ENCODE data around the gene ZNF570. TPM values are rescaled to one million over a fixed set of nuclear protein-coding genes. Genes with fewer than 3 reads are reported as not detected.

Gene ZNF570
- 8.8 and 10.2 TPM in 2 replicates for total RNA-seq

DNA sequence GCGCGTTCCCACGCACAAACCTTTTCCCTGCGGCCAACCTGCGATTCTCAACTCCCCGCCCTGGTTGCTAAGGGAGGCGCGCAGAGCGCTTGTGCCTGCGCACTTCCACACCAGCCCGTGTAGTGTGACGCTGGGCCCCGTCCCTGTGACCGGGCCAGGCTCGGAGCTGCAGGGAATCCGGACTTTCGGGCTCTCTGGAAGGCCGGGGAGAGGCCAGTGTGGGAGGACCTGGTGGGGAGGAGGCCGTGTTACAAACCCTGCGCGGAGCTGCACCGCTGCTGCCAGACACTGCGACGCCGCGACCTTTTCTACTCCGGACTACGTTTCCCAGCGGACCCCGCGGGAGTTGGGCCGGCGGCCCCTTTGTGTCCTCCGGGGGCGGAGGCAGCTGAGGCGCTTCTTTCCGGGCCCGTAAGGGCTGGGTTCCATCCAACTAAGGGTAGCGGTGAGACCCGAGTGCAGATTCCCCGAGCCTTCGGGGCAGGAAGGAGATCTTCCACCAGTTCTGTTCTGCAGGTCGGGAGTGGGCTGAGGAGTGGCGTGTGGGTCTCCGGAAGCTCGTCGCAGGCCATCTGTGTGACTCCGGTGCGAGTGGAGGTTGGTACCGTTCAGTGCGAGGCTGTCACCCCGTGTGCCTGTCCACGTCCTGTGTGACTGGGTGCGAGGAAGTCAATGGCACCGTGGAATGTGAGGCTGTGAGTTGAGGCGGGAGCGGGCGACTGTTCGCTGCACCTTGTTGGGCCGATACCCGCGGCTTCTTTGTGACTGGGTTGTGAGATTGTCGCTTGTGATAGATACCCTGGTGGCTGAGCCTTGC lies at the start of gene ZNF570:
ZNF570 (plus strand) TSS at position 396 of the 817 bp plus-strand sequence. CDS start 999 bp downstream, outside the sequence.
- peak; percentile 86 for DNase-seq

GRCh38 chr19:37452500-37453245 lies 16.5 kb upstream of the ZNF570 start:
- no peak for DNase-seq

- DNase-seq: no peak
Observed at GRCh38 chr19:37466277-37466797, 2.8 kb upstream of the ZNF570 start.

DNA sequence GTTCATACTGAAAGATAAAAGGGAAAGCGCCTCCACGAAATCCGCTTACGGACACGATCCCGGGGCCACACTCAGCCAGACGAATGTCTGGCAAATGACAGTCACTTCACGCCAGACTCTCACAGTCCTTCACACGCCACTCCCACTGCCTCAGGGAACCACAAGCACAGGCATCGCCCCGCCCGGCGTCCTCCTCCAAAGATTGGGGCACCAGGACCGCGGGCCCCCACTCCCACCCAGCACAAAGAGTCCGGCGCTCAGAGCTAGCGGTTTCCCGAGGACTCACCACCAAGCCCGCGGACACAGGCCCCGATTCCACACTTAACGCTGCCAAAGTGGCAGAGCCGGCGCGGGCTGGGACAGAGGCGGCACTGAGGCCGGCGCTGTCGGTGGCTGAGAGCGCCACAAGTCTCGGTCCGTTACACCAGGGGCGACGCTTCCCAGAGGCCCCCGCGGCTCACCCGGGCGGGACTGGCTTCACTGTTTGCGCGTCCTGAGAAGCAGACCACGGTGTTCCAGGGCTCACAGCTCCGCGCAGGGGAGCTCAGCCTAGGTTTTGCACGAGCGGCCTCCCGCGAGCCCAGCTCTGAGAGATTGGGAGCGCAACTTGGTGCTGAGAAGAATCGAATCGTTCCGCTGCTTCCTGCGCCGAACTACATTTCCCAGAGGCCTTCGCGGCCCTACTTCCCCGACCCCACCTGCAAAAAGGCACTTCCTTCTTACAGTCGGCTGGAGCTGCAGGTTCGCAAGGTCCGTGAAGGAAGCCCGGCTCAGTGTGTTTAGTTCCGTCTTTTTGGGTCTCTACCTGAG lies 2.2 kb upstream of the ZNF570 start, which contains the start of gene ZNF569:
ZNF569 (minus strand) TSS at position 647 of the 810 bp plus-strand sequence. CDS start 22,523 bp downstream, outside the sequence.
- peak; percentile 95 for DNase-seq

GRCh38 chr19:37467608-37468090 lies 1.5 kb upstream of the ZNF570 start:
- no peak for DNase-seq

DNA sequence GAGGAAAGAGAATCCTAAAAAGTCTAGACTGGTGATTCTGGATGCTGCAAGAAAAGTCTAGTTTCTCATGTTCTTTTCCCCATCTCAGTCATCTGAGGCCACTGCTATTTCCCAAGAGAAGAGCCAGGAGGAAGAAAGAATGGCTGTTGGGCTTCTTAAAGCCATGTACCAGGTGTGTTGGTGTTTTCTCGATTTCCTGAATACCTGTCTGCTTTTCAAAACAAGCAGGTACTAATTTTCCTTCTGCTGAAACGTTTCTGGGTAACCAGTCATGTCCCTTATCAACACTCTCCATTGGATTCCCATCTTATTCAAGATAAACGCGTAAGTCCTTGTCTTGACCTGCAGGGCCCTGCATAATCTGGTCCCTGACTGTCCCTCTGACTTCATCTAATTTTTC lies 1.1 kb downstream of the ZNF570 start:
- no peak for DNase-seq

DNA sequence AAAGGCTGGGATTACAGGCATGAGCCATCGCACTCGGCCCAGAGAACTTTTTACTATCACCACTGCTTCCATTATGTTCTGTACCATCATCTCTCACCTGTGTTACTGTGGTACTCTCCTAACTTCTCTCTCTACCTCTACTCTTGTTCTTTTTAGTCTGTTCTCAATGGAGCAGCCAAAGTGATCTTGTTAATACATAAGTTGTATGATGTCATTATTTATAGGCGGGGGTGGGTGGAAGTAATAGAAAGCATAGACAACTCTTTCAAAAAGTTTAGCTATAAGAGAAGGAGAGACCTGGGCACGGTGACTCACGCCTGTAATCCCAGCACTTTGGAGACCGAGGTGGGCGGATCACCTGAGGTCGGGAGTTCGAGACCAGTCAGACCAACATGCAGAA lies 3.0 kb downstream of the ZNF570 start:
- no peak for DNase-seq

- DNase-seq: no peak
Observed at GRCh38 chr19:37484406-37485168, 15.4 kb downstream of the ZNF570 start.

- DNase-seq: no peak
Observed at GRCh38 chr19:37492213-37492612, 23.1 kb downstream of the ZNF570 start.

GRCh38 chr19:37505958-37506386 lies 36.8 kb downstream of the ZNF570 start:
- DNase-seq: no peak

- DNase-seq: peak; percentile 75
Observed at GRCh38 chr19:37506387-37507166, 37.4 kb downstream of the ZNF570 start, which contains the start of gene ZNF793. ZNF793 (plus strand) TSS chr19:37506939; CDS start chr19:37523440, 16,501 bp downstream.

DNA sequence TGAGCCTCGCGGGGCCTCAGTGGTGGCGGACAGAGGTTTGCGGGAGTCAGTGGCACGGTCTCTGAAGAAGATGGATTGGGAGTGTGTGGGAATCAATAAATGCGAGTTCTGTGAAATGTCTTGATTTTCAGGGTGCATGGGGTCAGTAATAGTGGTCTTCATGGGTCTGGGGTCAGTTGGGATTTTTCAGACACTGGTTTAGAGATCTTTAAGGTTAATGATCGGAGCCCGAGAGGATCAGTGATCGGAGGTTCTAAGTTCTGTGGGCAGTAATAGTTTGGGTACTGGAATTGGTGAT lies 38.0 kb downstream of the ZNF570 start:
- DNase-seq: no peak

GRCh38 chr19:37511186-37511585 lies 42.0 kb downstream of the ZNF570 start:
- DNase-seq: no peak

- DNase-seq: no peak
Observed at GRCh38 chr19:37511821-37512220, 42.7 kb downstream of the ZNF570 start.

- peak; percentile 36 for DNase-seq
Observed at GRCh38 chr19:37513397-37513796, 44.2 kb downstream of the ZNF570 start.

GRCh38 chr19:37519890-37520289 lies 50.7 kb downstream of the ZNF570 start:
- DNase-seq: no peak

- no peak for DNase-seq
Observed at GRCh38 chr19:37537391-37537947, 68.3 kb downstream of the ZNF570 start.
